ENCODE measurements around the gene BDNF. TPM values are rescaled to one million over a fixed set of nuclear protein-coding genes. Genes with fewer than 3 reads are reported as not detected.

BDNF gene
- total RNA-seq, 1 experiment from 2014 or later = 8.5 TPM

GRCh38 chr11:27611390-27611789 is 88.9 kb downstream of the BDNF start:
- Histone ChIP-seq H3K36me3 (ENCODE audit: control insufficient read depth, insufficient read depth, low read length) (no peaks in the 10 kb centered on the region), H3K9me3 (no peaks in the 10 kb centered on the region), H3K4me1 (no peaks in the 10 kb centered on the region), H3K27me3 (replicated peaks; ENCODE audit: control insufficient read depth, insufficient read depth, low read length) (no peaks in the 10 kb centered on the region), H3K4me3 (ENCODE audit: low read depth, low read length) (no peak overlapping the region)
- DNase-seq = no peak
- TF ChIP-seq, protein P1, sequence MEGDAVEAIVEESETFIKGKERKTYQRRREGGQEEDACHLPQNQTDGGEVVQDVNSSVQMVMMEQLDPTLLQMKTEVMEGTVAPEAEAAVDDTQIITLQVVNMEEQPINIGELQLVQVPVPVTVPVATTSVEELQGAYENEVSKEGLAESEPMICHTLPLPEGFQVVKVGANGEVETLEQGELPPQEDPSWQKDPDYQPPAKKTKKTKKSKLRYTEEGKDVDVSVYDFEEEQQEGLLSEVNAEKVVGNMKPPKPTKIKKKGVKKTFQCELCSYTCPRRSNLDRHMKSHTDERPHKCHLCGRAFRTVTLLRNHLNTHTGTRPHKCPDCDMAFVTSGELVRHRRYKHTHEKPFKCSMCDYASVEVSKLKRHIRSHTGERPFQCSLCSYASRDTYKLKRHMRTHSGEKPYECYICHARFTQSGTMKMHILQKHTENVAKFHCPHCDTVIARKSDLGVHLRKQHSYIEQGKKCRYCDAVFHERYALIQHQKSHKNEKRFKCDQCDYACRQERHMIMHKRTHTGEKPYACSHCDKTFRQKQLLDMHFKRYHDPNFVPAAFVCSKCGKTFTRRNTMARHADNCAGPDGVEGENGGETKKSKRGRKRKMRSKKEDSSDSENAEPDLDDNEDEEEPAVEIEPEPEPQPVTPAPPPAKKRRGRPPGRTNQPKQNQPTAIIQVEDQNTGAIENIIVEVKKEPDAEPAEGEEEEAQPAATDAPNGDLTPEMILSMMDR (IDR thresholded peaks at IDR 0.05; ENCODE audit: insufficient read depth in 1 of 2, low read depth in 1 of 2, low read length in 1 of 2, severe bottlenecking in 1 of 2, unreplicated experiment in 1 of 2) = no peak
- intact Hi-C loops (cut with micrococcal nuclease; ENCODE audit: unreplicated experiment) = no loop called here
- Mint-ChIP-seq H3K4me1 (ENCODE audit: low read depth, unreplicated experiment) (no peaks in the 10 kb centered on the region), H3K27me3 (ENCODE audit: insufficient read depth, unreplicated experiment) (peaks cover 18% of the 10 kb centered on the region), H3K4me3 (ENCODE audit: unreplicated experiment) (no peak overlapping the region), H3K9me3 (ENCODE audit: unreplicated experiment) (no peaks in the 10 kb centered on the region), H3K27ac (ENCODE audit: unreplicated experiment) (no peak overlapping the region), H3K36me3 (ENCODE audit: insufficient read depth, unreplicated experiment) (no peaks in the 10 kb centered on the region)
- BruUV-seq (replicated peaks) = no TSS peak
- POLR2A ChIA-PET = no interaction called here
- CTCF ChIA-PET = no interaction called here

DNA sequence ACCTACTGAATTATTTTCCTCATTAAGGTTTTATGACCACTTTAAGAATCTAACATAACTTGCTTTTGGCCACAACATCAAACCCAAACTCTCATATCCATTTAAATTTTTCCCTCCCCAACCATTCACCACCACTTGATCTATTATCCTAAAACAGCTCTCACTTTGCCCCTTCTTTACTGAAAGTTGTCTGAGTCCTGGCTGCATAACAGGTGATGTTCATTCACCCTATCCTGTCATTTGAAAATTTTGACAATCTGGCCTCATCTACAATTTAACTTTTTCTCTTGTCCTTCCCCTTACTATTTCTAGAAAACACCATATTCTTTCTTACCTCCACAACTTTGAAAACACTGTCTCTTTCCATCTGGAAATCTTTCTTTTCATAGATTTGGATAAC is 89.3 kb downstream of the BDNF start:
- intact Hi-C loops (cut with micrococcal nuclease; ENCODE audit: unreplicated experiment) = no loop called here
- H3K27me3 ChIP-seq (replicated peaks; ENCODE audit: control insufficient read depth, insufficient read depth, low read length) = no peaks in the 10 kb centered on the region
- Mint-ChIP-seq H3K36me3 (ENCODE audit: insufficient read depth, unreplicated experiment) (no peaks in the 10 kb centered on the region), H3K9me3 (ENCODE audit: unreplicated experiment) (no peaks in the 10 kb centered on the region), H3K4me1 (ENCODE audit: low read depth, unreplicated experiment) (no peaks in the 10 kb centered on the region), H3K27me3 (ENCODE audit: insufficient read depth, unreplicated experiment) (peaks cover 18% of the 10 kb centered on the region), H3K27ac (ENCODE audit: unreplicated experiment) (no peak overlapping the region), H3K4me3 (ENCODE audit: unreplicated experiment) (no peak overlapping the region)
- TF ChIP-seq, protein P1 (IDR thresholded peaks at IDR 0.05; ENCODE audit: insufficient read depth in 1 of 2, low read depth in 1 of 2, low read length in 1 of 2, severe bottlenecking in 1 of 2, unreplicated experiment in 1 of 2) = no peak
- no peak for DNase-seq
- no peaks in the 10 kb centered on the region for H3K4me1 ChIP-seq
- POLR2A ChIA-PET = no interaction called here
- H3K36me3 ChIP-seq (ENCODE audit: control insufficient read depth, insufficient read depth, low read length) = no peaks in the 10 kb centered on the region
- no peaks in the 10 kb centered on the region for H3K9me3 ChIP-seq
- CTCF ChIA-PET = no interaction called here
- no TSS peak for BruUV-seq (replicated peaks)
- no peak overlapping the region for H3K4me3 ChIP-seq (ENCODE audit: low read depth, low read length)

DNA sequence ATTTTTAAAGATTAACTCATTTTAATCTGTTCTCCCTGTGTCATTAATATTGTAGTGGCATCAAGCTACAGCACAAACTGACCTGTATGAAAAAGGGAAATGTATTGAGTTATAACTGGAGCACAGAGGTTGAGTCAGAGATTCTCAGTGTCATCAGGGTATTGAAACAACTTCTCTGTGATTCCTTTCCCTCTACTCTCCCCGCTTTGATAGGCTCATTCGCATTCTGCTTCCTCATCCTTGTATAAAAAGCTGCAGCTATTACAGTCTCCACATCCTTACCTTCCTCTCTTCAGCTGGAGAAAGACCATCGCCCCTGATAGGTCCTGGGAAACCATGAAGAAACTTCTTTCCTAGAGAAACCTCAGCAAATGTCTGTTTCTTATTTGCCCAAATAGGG is 90.0 kb downstream of the BDNF start:
- DNase-seq = no peak
- no peaks in the 10 kb centered on the region for H3K9me3 ChIP-seq
- H3K36me3 ChIP-seq (ENCODE audit: control insufficient read depth, insufficient read depth, low read length) = no peaks in the 10 kb centered on the region
- H3K4me1 ChIP-seq = no peaks in the 10 kb centered on the region
- intact Hi-C loops (cut with micrococcal nuclease; ENCODE audit: unreplicated experiment) = no loop called here
- Mint-ChIP-seq H3K27me3 (ENCODE audit: insufficient read depth, unreplicated experiment) (peaks cover 18% of the 10 kb centered on the region), H3K36me3 (ENCODE audit: insufficient read depth, unreplicated experiment) (no peaks in the 10 kb centered on the region), H3K27ac (ENCODE audit: unreplicated experiment) (no peak overlapping the region), H3K4me3 (ENCODE audit: unreplicated experiment) (no peak overlapping the region), H3K9me3 (ENCODE audit: unreplicated experiment) (no peaks in the 10 kb centered on the region), H3K4me1 (ENCODE audit: low read depth, unreplicated experiment) (no peaks in the 10 kb centered on the region)
- no TSS peak for BruUV-seq (replicated peaks)
- POLR2A ChIA-PET = no interaction called here
- H3K27me3 ChIP-seq (replicated peaks; ENCODE audit: control insufficient read depth, insufficient read depth, low read length) = no peaks in the 10 kb centered on the region
- TF ChIP-seq, protein P1 (IDR thresholded peaks at IDR 0.05; ENCODE audit: insufficient read depth in 1 of 2, low read depth in 1 of 2, low read length in 1 of 2, severe bottlenecking in 1 of 2, unreplicated experiment in 1 of 2) = no peak
- CTCF ChIA-PET = no interaction called here
- H3K4me3 ChIP-seq (ENCODE audit: low read depth, low read length) = no peak overlapping the region
